Esophagus squamous epithelium (tissue), 4 donors: ENCODE results near the gene SNCB.

Experiments
- POLR2A ChIP-seq, 4 donors: fragments of 450-650 bp; IDR thresholded peaks; one replicate each; pipeline ENCODE4 v1.6.1; 2017; ENCODE audit warnings: antibody characterized with exemption in 4 of 4, mild to moderate bottlenecking in 4 of 4, moderate library complexity in 3 of 4
- TF ChIP-seq, protein P1 (sequence below), 6 experiments: fragments of 450-650 bp in 4 of 6; fragments of 200-600 bp in 2 of 6; sonication (generic) in 2 of 6; IDR thresholded peaks; one replicate each; pipeline ENCODE4 v1.5.1; 2016 to 2019; ENCODE audit warnings: antibody characterized with exemption in 6 of 6, mild to moderate bottlenecking in 4 of 6, moderate library complexity in 4 of 6

DNA sequence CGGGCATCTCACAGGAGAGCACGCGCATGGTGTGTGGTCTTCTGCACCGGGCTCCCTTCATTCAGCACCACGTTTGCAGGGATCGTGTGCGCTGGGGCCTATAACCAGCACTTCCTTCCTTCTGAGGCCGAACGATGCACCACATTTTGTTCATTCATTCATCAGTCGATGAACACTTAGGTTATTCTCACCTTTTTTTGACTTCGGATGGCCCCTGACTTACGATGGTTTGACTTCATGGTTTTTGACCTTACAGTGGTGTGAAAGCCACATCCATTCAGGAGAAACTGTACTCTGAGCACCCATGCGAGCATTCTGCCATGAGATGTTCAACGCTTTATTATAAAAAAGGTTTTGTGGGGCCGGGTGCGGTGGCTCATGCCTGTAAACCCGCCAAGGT, 44.5 kb upstream of the SNCB start:
- TF ChIP-seq POLR2A (IDR thresholded peaks at IDR 0.05), result no peak
- TF ChIP-seq, protein P1, sequence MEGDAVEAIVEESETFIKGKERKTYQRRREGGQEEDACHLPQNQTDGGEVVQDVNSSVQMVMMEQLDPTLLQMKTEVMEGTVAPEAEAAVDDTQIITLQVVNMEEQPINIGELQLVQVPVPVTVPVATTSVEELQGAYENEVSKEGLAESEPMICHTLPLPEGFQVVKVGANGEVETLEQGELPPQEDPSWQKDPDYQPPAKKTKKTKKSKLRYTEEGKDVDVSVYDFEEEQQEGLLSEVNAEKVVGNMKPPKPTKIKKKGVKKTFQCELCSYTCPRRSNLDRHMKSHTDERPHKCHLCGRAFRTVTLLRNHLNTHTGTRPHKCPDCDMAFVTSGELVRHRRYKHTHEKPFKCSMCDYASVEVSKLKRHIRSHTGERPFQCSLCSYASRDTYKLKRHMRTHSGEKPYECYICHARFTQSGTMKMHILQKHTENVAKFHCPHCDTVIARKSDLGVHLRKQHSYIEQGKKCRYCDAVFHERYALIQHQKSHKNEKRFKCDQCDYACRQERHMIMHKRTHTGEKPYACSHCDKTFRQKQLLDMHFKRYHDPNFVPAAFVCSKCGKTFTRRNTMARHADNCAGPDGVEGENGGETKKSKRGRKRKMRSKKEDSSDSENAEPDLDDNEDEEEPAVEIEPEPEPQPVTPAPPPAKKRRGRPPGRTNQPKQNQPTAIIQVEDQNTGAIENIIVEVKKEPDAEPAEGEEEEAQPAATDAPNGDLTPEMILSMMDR (IDR thresholded peaks at IDR 0.05), result no peak
